RWPE2 (cell line): ENCODE measurements around the gene HELZ2.

Experiments used
- ATAC-seq: fragments of 200-7000 bp; cut with Tn5 transposase; 3 replicates; pipeline ENCODE4 v1.9.1; 2021; ENCODE audit warnings: low read depth
- DNase-seq: peaks from one replicate; pipeline ENCODE4 v3.0.0-alpha.2; 2020; ENCODE audit warnings: low spot score
- H3K27ac ChIP-seq: fragments of 450-650 bp; 2 replicates; pipeline ENCODE4 v1.5.1; 2017; ENCODE audit warnings: mild to moderate bottlenecking; ENCODE audit not compliant: poor library complexity, severe bottlenecking
- H3K27me3 ChIP-seq: fragments of 250-450 bp; sonication (Bioruptor Pico); 2 replicates; pipeline ENCODE4 v1.5.1; 2021; ENCODE audit warnings: mild to moderate bottlenecking, moderate library complexity; ENCODE audit not compliant: insufficient read depth, poor library complexity, severe bottlenecking
- H3K36me3 ChIP-seq: fragments of 250-450 bp; sonication (Bioruptor Pico); 2 replicates; pipeline ENCODE4 v1.5.1; 2020; ENCODE audit warnings: low read depth, mild to moderate bottlenecking, moderate library complexity
- H3K4me1 ChIP-seq: fragments of 250-450 bp; sonication (Bioruptor Pico); 2 replicates; pipeline ENCODE4 v1.5.1; 2021; ENCODE audit warnings: mild to moderate bottlenecking, moderate library complexity; ENCODE audit not compliant: insufficient read depth, poor library complexity, severe bottlenecking
- H3K4me3 ChIP-seq: fragments of 250-450 bp; sonication (Bioruptor Pico); 2 replicates; pipeline ENCODE4 v1.5.1; 2021; ENCODE audit warnings: mild to moderate bottlenecking, moderate library complexity; ENCODE audit not compliant: severe bottlenecking
- H3K9me3 ChIP-seq: fragments of 250-450 bp; sonication (Bioruptor Pico); 2 replicates; pipeline ENCODE4 v1.5.1; 2021; ENCODE audit warnings: mild to moderate bottlenecking, moderate library complexity; ENCODE audit not compliant: severe bottlenecking
- CTCF ChIP-seq: fragments of 450-650 bp; IDR thresholded peaks from one replicate; pipeline ENCODE4 v1.5.1; 2017; ENCODE audit warnings: mild to moderate bottlenecking, moderate library complexity; ENCODE audit not compliant: poor library complexity, severe bottlenecking

HELZ2 gene

GRCh38 chr20:63574156-63574828 lies at the start of gene HELZ2:
Gene HELZ2 (minus strand): TSS chr20:63574239. CDS start chr20:63572385, 1,854 bp downstream.
- Histone ChIP-seq H3K27me3 (no peaks in the 10 kb centered on the region), H3K4me3 (peak within 1 kb of the TSS; percentile 82), H3K27ac (peak within 1 kb of the TSS; percentile 36), H3K36me3 (peaks cover 10% of the 10 kb centered on the region), H3K9me3 (no peaks in the 10 kb centered on the region), H3K4me1 (peaks cover 4% of the 10 kb centered on the region)
- ATAC-seq (peak; percentile 77), DNase-seq (no peak)
- no peak for TF ChIP-seq CTCF

GRCh38 chr20:63622732-63623131 lies 48.7 kb upstream of the HELZ2 start:
- no peak for TF ChIP-seq CTCF
- H3K27me3 ChIP-seq: no peaks in the 10 kb centered on the region
- no peak overlapping the region for H3K4me3 ChIP-seq
- H3K36me3 ChIP-seq: peaks cover 33% of the 10 kb centered on the region
- peak; percentile 83 for DNase-seq
- ATAC-seq: no peak
- no peaks in the 10 kb centered on the region for H3K4me1 ChIP-seq
- H3K9me3 ChIP-seq: no peaks in the 10 kb centered on the region
- H3K27ac ChIP-seq: no peak overlapping the region

- Histone ChIP-seq H3K27ac (no peak overlapping the region), H3K4me1 (no peaks in the 10 kb centered on the region), H3K36me3 (peaks cover 33% of the 10 kb centered on the region), H3K9me3 (no peaks in the 10 kb centered on the region), H3K4me3 (no peak overlapping the region), H3K27me3 (no peaks in the 10 kb centered on the region)
- TF ChIP-seq CTCF: no peak
- ATAC-seq (no peak), DNase-seq (peak; percentile 69)
Observed at GRCh38 chr20:63622096-63622495, 48.1 kb upstream of the HELZ2 start.

GRCh38 chr20:63620991-63621390 lies 47.0 kb upstream of the HELZ2 start:
- Histone ChIP-seq H3K4me3 (no peak overlapping the region), H3K27me3 (no peaks in the 10 kb centered on the region), H3K36me3 (peaks cover 38% of the 10 kb centered on the region), H3K27ac (no peak overlapping the region), H3K9me3 (no peaks in the 10 kb centered on the region), H3K4me1 (no peaks in the 10 kb centered on the region)
- ATAC-seq (no peak), DNase-seq (peak; percentile 54)
- TF ChIP-seq CTCF: no peak

- TF ChIP-seq CTCF: no peak
- peaks cover 49% of the 10 kb centered on the region for H3K36me3 ChIP-seq
- DNase-seq: peak; percentile 74
- H3K4me3 ChIP-seq: no peak overlapping the region
- H3K27me3 ChIP-seq: no peaks in the 10 kb centered on the region
- no peak overlapping the region for H3K27ac ChIP-seq
- no peak for ATAC-seq
- H3K9me3 ChIP-seq: no peaks in the 10 kb centered on the region
- no peaks in the 10 kb centered on the region for H3K4me1 ChIP-seq
Observed at GRCh38 chr20:63619505-63619904, 45.5 kb upstream of the HELZ2 start.
